ENCODE measurements around the gene SUPT4H1. TPM values are rescaled to one million over a fixed set of nuclear protein-coding genes. Genes with fewer than 3 reads are reported as not detected.

Gene SUPT4H1
- total RNA-seq: 36.5 and 39.0 TPM in 2 replicates

DNA sequence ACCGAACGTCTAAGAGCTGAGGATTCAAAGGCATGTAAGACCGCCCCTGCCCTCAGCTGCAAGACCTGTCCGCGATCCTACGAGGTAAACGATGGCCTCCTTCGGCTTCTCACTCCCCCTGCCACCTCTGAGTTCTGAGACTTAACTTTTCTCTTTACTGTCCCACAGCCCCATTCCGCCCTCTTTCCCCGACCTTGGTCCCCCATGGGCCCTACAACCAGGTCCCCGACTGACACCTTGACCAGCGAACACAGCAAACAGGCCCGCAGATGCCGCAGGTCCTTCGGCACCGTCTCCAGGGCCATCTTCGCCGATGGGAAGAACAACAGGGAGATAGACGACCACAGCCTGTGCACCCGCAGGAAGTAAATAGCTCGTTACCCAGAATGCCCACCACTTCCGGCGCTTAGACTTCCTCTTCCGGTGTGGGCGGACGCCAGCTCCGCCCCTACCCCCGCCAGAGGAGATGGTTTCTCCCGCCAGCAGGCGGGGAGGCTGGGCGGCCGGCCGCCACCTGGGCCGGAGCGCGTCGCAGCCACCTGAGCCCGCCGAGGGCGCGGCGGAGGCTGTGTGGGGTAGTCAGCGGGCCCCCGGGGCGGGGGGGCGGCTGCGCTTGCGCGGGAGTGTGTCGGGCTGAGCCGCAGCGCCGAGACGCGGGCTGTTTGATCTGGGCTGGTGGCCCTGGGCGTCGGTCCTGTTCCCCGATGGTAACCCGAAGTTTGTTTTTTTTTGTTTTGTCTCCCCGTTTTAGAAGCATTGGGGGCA lies at the start of gene SUPT4H1:
Gene SUPT4H1, minus strand, starts transcription at position 371 of the 765 bp plus-strand sequence. Its CDS starts 66 bp downstream, at position 305.

GRCh38 chr17:58328195-58329034 lies 23.6 kb downstream of the SUPT4H1 start, which contains the start of gene TSPOAP1:
TSPOAP1 (minus strand) TSS chr17:58328795; CDS start chr17:58327920, 875 bp downstream.

Other genes starting within 250 kb of the SUPT4H1 start
- not detected in 2 replicates for gene OR4D1, start 203.8 kb downstream of the SUPT4H1 start, total RNA-seq
- gene OR4D2, start 185.2 kb downstream of the SUPT4H1 start, total RNA-seq: not detected in 2 replicates
- gene EPX, start 159.5 kb downstream of the SUPT4H1 start, total RNA-seq: not detected in 2 replicates
- gene MKS1, start 132.9 kb downstream of the SUPT4H1 start, total RNA-seq: 18.4 and 20.7 TPM in 2 replicates
- not detected in 2 replicates for gene LPO, start 113.6 kb downstream of the SUPT4H1 start, total RNA-seq
- not detected in 2 replicates for gene MPO, start 71.3 kb downstream of the SUPT4H1 start, total RNA-seq
- 0.44 and 4.0 TPM in 2 replicates for gene TSPOAP1, start 23.4 kb downstream of the SUPT4H1 start, total RNA-seq
- gene RNF43, start 65.3 kb upstream of the SUPT4H1 start, total RNA-seq: under 0.01 TPM in 1 of 2 replicates, not detected in the other
- not detected in 2 replicates for gene HSF5, start 136.2 kb upstream of the SUPT4H1 start, total RNA-seq
- 92.0 and 125 TPM in 2 replicates for gene MTMR4, start 162.4 kb upstream of the SUPT4H1 start, total RNA-seq